Epithelial cell of proximal tubule (primary cell): Measurements from ENCODE around the gene RAPGEF3. TPM values are rescaled to one million over a fixed set of nuclear protein-coding genes. Genes with fewer than 3 reads are reported as not detected.

Source experiments
- DNase-seq: peaks from one replicate; pipeline ENCODE4 v3.0.0-alpha.2; 2011; ENCODE audit warnings: low read depth
- H3K4me3 ChIP-seq: 2 replicates; pipeline ENCODE4 v1.5.1; 2011; ENCODE audit warnings: low read depth, mild to moderate bottlenecking, low read length
- CTCF ChIP-seq: conservative IDR thresholded peaks from 2 replicates; pipeline ENCODE4 v1.5.1; 2012; ENCODE audit warnings: low read depth, mild to moderate bottlenecking, low read length
- total RNA-seq: library from RNA; depleted of rRNA; stranded (reverse); fragments of >200 nt; gene quantifications from 2 replicates; pipeline ENCODE4 v1.2.3, GENCODE V29; 2015

Gene RAPGEF3
- total RNA-seq, 1 donor from 2014 or later: 102 TPM

DNA sequence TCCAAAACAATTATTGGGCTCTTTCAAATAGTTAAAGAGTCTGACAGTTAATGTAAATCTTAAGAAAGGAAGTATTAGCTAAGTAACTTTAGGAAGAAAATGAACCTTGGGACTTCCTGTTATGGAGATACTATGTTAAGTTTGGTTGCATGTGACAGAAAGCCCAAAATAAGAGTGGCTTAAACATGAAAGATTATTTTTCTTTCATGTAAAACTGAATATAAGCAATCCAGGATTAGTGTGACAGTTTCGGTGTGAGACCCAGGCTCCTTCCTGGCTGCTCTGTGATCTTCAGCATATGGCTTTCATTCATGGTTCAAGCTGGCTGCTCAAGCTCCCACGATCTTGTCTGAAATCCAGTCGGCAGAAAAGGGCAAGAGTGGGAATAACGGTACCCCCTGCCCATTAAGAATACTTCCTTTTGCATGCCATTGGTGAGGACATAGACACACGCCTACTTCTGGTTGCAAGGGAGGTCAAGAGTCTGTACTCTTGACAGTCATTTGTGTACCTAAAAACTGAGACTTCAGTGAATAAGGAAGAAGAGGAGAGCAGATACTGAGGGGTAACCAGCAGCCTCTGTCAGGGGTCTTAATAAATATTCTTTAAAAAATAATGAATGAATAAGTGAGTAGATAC is 50.7 kb downstream of the RAPGEF3 start:
- no peak overlapping the region for H3K4me3 ChIP-seq
- no peak for TF ChIP-seq CTCF
- DNase-seq: no peak

GRCh38 chr12:47707355-47707754 is 51.3 kb downstream of the RAPGEF3 start:
- DNase-seq: no peak
- no peak for TF ChIP-seq CTCF
- H3K4me3 ChIP-seq: no peak overlapping the region

DNA sequence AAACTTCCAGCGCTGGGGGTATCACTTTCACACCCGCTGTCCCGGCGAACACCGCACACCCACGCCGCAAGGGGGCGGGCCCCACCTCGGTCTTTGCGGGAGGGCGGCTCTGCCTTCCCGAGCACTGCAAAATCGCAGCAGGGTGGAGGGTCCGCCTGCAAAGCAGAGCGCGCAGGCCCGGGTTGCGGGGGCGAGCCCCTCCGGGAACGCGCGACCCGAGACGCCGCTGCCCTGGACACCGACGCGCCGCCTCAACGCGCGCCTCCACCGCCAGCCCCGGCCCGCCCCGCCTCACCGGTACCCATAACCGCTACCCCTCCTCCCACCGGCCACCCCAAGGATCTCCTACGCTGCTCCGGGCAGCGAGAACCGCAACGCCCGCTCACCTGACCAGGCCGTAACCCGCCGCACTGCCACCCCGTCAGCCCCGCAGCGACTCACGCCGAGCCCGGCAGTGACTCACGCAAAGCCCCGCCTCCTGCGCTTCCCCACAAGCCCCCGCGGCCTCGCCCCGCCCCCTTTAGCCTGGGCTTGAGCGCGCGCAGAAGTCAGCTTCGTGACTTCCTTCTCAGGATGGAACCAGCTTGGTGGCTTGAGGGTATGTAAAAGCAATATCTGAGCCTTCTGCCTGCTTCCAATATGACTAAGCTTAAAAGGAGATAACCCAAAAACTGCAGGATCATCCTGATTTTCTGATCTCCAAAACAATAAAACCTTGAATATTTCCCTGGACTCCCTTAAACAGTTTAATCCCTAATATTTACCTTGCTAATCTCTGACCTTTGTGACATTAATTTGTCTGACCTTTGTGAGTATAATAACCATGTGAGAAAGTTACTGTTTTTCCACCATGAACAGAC is 52.9 kb downstream of the RAPGEF3 start, which contains the start of gene RPAP3:
Gene RPAP3 (minus strand): TSS at position 465 of the 860 bp plus-strand sequence. CDS start 3,190 bp downstream, outside the sequence.
- H3K4me3 ChIP-seq: peak within 1 kb of the TSS; percentile 66
- peak; percentile 48 for TF ChIP-seq CTCF
- peak; percentile 18 for DNase-seq

GRCh38 chr12:47705229-47705565 is 53.5 kb downstream of the RAPGEF3 start:
- no peak for DNase-seq
- TF ChIP-seq CTCF: no peak
- H3K4me3 ChIP-seq: peak overlapping the region; percentile 66

DNA sequence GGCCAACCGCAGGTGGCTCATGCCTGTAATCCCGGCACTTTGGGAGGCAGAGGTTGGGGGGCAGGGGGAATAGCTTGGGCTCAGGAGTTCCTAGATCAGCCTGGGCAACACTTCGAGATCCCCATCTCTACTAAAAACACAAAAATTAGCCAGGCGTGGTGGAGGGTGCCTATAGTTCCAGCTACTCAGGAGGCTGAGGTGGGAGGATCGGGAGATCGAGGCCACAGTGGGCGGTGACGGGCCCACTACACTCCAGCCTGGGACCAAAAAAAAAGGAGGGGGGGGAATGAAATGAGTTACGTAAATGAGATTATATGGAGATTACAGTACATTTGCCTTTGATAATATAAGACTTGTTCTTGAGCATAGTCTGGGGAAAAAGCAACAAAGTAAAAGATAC is 54.0 kb downstream of the RAPGEF3 start:
- no peak for TF ChIP-seq CTCF
- DNase-seq: no peak

DNA sequence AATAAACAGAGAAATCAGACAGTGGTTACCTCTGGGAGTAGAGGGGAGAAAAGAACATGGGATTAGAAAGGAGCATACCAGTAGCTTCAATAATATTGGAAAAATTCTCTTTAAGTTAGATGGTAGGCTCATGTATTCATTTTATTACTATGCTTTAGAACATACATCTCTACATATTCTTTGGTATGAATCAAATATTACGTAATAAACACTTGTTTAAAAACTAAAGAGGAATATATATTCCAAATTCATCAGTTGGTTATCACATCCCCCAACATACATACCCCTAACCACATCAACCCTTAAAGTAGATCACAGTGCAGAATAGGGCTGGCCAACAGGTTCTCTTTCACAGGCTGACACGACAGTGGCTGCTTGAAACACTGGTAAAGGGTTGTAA is 58.4 kb downstream of the RAPGEF3 start:
- TF ChIP-seq CTCF: no peak
- no peak overlapping the region for H3K4me3 ChIP-seq
- no peak for DNase-seq

More for the DNA sequence above, 54.0 kb downstream of the RAPGEF3 start:
- H3K4me3 ChIP-seq: peak overlapping the region; percentile 66
